HCT116 (cell line): Measurements from ENCODE around the gene SP7. TPM values are rescaled to one million over a fixed set of nuclear protein-coding genes. Genes with fewer than 3 reads are reported as not detected.

Experiments used
- ATAC-seq: fragments of 200-7000 bp; cut with Tn5 transposase; 2 replicates; pipeline ENCODE4 v1.9.1; 2020; ENCODE audit warnings: mild to moderate bottlenecking, moderate library complexity
- BruUV-seq: library from RNA; stranded (reverse); fragments of 400-500 nt; replicated peaks from 2 replicates; lab custom pipeline; 2021; lab: Mats Ljungman, UMichigan
- CTCF ChIA-PET: fragments of 300-600 bp; sonication (Branson Sonifier 250); formaldehyde crosslinking; loops from one replicate; lab custom pipeline; 2021; ENCODE audit warnings: antibody characterized with exemption; lab: Charles Lee
- POLR2A ChIA-PET: fragments of 300-600, 350-600 bp; sonication (Branson Sonifier 250); formaldehyde crosslinking; loops from one replicate; lab custom pipeline; 2021; ENCODE audit warnings: antibody characterized with exemption; lab: Charles Lee
- RAD21 ChIA-PET, 2 experiments: fragments of 300-600 bp; sonication (Branson Sonifier 250); formaldehyde crosslinking; loops; one replicate each; lab custom pipeline; 2023; ENCODE audit warnings: low total read pairs in 2 of 2; ENCODE audit not compliant: uncharacterized antibody in 2 of 2, unreplicated experiment in 2 of 2, low non-redundant PET in 1 of 2; lab: Charles Lee
- DNase-seq: peaks from one replicate; pipeline ENCODE4 v3.0.0-alpha.2; 2010; ENCODE audit warnings: low read depth, low spot score
- H2AFZ ChIP-seq: fragments of 200-600 bp; shearing (Covaris generic), sonication (generic); 2 replicates; pipeline ENCODE4 v1.6.1; 2017; ENCODE audit warnings: low read depth, mixed run types, mixed read lengths, antibody characterized with exemption, low read length; ENCODE audit not compliant: poor library complexity, severe bottlenecking
- H3K27ac ChIP-seq: 2 replicates; pipeline ENCODE4 v1.5.1; 2012; ENCODE audit warnings: low read depth, low read length
- H3K27me3 ChIP-seq: fragments of 200-600 bp; sonication (generic); 2 replicates; pipeline ENCODE4 v1.6.1; 2016; ENCODE audit warnings: mixed run types, low read length, mixed read lengths; ENCODE audit not compliant: insufficient read depth
- H3K36me3 ChIP-seq, 2 experiments: fragments of 200-500 bp in 1 of 2; fragments of 200-600 bp in 1 of 2; sonication (Bioruptor generic) in 1 of 2; sonication (generic) in 1 of 2; 2 replicates each; pipeline versions ENCODE4 v1.5.1 to v1.6.1; 2014 to 2016; ENCODE audit warnings: low read length in 2 of 2, inconsistent platforms in 1 of 2, mixed read lengths in 1 of 2, mixed run types in 1 of 2; ENCODE audit not compliant: insufficient read depth in 2 of 2, control insufficient read depth in 1 of 2
- H3K4me1 ChIP-seq, 2 experiments: fragments of 200-600 bp in 1 of 2; sonication (generic) in 1 of 2; 2 replicates each; pipeline versions ENCODE4 v1.5.1 to v1.6.1; 2012 to 2017; ENCODE audit warnings: low read length in 2 of 2, inconsistent platforms in 1 of 2, mild to moderate bottlenecking in 1 of 2, mixed read lengths in 1 of 2, mixed run types in 1 of 2, moderate library complexity in 1 of 2; ENCODE audit not compliant: insufficient read depth in 2 of 2, control insufficient read depth in 1 of 2
- H3K4me2 ChIP-seq: fragments of 200-600 bp; sonication (generic); 2 replicates; pipeline ENCODE4 v1.6.1; 2017; ENCODE audit warnings: mixed run types, low read length, mixed read lengths
- H3K4me3 ChIP-seq, 2 experiments: fragments of 200-600 bp in 1 of 2; sonication (generic) in 1 of 2; replicated peaks in 1 of 2; 2 replicates each; pipeline ENCODE4 v1.5.1; 2011 to 2016; ENCODE audit warnings: low read length in 2 of 2, control low read depth in 1 of 2, low read depth in 1 of 2, mild to moderate bottlenecking in 1 of 2, mixed read lengths in 1 of 2, mixed run types in 1 of 2
- H3K79me2 ChIP-seq: fragments of 200-600 bp; sonication (generic); 2 replicates; pipeline ENCODE4 v1.6.1; 2017; ENCODE audit warnings: mild to moderate bottlenecking, mixed run types, low read length, moderate library complexity, mixed read lengths; ENCODE audit not compliant: insufficient read depth
- H3K9ac ChIP-seq: fragments of 200-600 bp; sonication (generic); 2 replicates; pipeline ENCODE4 v1.6.1; 2016; ENCODE audit warnings: low read length, mixed read lengths
- H3K9me2 ChIP-seq: fragments of 200-600 bp; sonication (generic), shearing (Covaris generic); 2 replicates; pipeline ENCODE4 v1.6.1; 2017; ENCODE audit warnings: mixed run types, mild to moderate bottlenecking, moderate library complexity; ENCODE audit not compliant: insufficient read depth
- H3K9me3 ChIP-seq, 2 experiments: fragments of 200-500 bp in 1 of 2; fragments of 200-600 bp in 1 of 2; sonication (Bioruptor generic) in 1 of 2; sonication (generic) in 1 of 2; 2 replicates each; pipeline ENCODE4 v1.6.1; 2014 to 2017; ENCODE audit warnings: low read length in 2 of 2, mixed read lengths in 2 of 2, inconsistent platforms in 1 of 2, low read depth in 1 of 2, mild to moderate bottlenecking in 1 of 2, mixed run types in 1 of 2, moderate library complexity in 1 of 2; ENCODE audit not compliant: control insufficient read depth in 1 of 2, insufficient read depth in 1 of 2
- H4K20me1 ChIP-seq: fragments of 200-600 bp; sonication (generic), shearing (Covaris generic); 2 replicates; pipeline ENCODE4 v1.6.1; 2017; ENCODE audit warnings: mixed run types, mild to moderate bottlenecking, moderate library complexity; ENCODE audit not compliant: insufficient read depth
- CBX3 ChIP-seq: IDR thresholded peaks from 2 replicates; pipeline ENCODE4 v1.6.1; 2012; ENCODE audit warnings: low read depth
- FOSL1 ChIP-seq: IDR thresholded peaks from 2 replicates; pipeline ENCODE4 v1.6.1; 2012; ENCODE audit warnings: low read depth
- JUND ChIP-seq: IDR thresholded peaks from 2 replicates; pipeline ENCODE4 v1.6.1; 2012
- MAX ChIP-seq: IDR thresholded peaks from 2 replicates; pipeline ENCODE4 v1.6.1; 2012
- POLR2A ChIP-seq: IDR thresholded peaks from 2 replicates; pipeline ENCODE4 v1.7.0; 2011; ENCODE audit warnings: borderline replicate concordance; ENCODE audit not compliant: insufficient read depth, insufficient read length; ENCODE audit errors: extremely low read depth
- POLR2AphosphoS5 ChIP-seq: IDR thresholded peaks from 2 replicates; pipeline ENCODE4 v1.6.1; 2011; ENCODE audit warnings: mild to moderate bottlenecking, low read depth, low read length, moderate library complexity
- REST ChIP-seq: IDR thresholded peaks from 2 replicates; pipeline ENCODE4 v1.6.1; 2012; ENCODE audit warnings: low read depth
- SIN3A ChIP-seq: IDR thresholded peaks from 2 replicates; pipeline ENCODE4 v1.6.1; 2012; ENCODE audit warnings: low read depth
- SP1 ChIP-seq: IDR thresholded peaks from 2 replicates; pipeline ENCODE4 v1.6.1; 2012; ENCODE audit warnings: low read depth
- SRF ChIP-seq: IDR thresholded peaks from 2 replicates; pipeline ENCODE4 v1.6.1; 2012; ENCODE audit warnings: low read depth
- TCF7L2 ChIP-seq: IDR thresholded peaks from 2 replicates; pipeline ENCODE4 v1.7.0; 2011; ENCODE audit warnings: borderline replicate concordance, inconsistent platforms; ENCODE audit not compliant: insufficient read depth, insufficient read length; ENCODE audit errors: extremely low read depth
- ZBTB33 ChIP-seq: IDR thresholded peaks from 2 replicates; pipeline ENCODE4 v1.6.1; 2011; ENCODE audit warnings: mild to moderate bottlenecking, low read length, moderate library complexity; ENCODE audit not compliant: insufficient replicate concordance; ENCODE audit errors: extremely low read depth
- ZFX ChIP-seq: fragments of 450-650 bp; IDR thresholded peaks from 2 replicates; pipeline ENCODE4 v1.6.1; 2017
- intact Hi-C: fragments of 100-400 bp; cut with micrococcal nuclease; formaldehyde crosslinking; loops from 2 replicates; pipeline ENCODE4 v1.10.0; 2022
- total RNA-seq: library from RNA; stranded (reverse); gene quantifications from one replicate; pipeline ENCODE4 v1.2.1, GENCODE V29; 2021; ENCODE audit not compliant: unreplicated experiment

SP7 gene
- total RNA-seq, 1 experiment from 2014 or later = not detected

GRCh38 chr12:53325511-53326061 is 10.6 kb downstream of the SP7 start:
- Histone ChIP-seq H3K4me2 (peak overlapping the region; percentile 89), H4K20me1 (no peaks in the 10 kb centered on the region), H3K9me2 (no peaks in the 10 kb centered on the region), H3K27me3 (no peaks in the 10 kb centered on the region), H3K9ac (peak overlapping the region; percentile 79), H3K79me2 (peaks cover 3% of the 10 kb centered on the region; the same call in 1 of the 2 replicates), H2AFZ (no peak overlapping the region), H3K4me1 (peaks cover 19 to 47% of the 10 kb centered on the region in 2 experiments), H3K4me3 (peak overlapping the region; percentile 56 to 61), H3K9me3 (no peaks in the 10 kb centered on the region), H3K27ac (peak overlapping the region; percentile 79), H3K36me3 (no peaks in the 10 kb centered on the region)
- no peak for ATAC-seq
- no TSS peak for BruUV-seq
- CTCF ChIA-PET = interaction anchor here (0.7 to 2.7 kb wide), 7 partner anchors 20 to 196 kb away, joined by 3 to 7 read pairs (median 5); partner anchors contain the start of gene TARBP2
- intact Hi-C loops = loop anchor here (2.0 to 10.0 kb wide), 2 partner anchors 55 to 349 kb away; partner anchors contain the start of genes ATP5MC2 and SP1
- DNase-seq = no peak
- TF ChIP-seq FOSL1 (no peak), CBX3 (no peak), JUND (no peak), ZFX (0 out of 2 replicates have a peak, but pooled peaks have one; percentile 1), REST (no peak), POLR2AphosphoS5 (no peak), SP1 (no peak), POLR2A (no peak), MAX (no peak), ZBTB33 (no peak), SIN3A (no peak), TCF7L2 (peak; percentile 33), SRF (no peak)
- POLR2A ChIA-PET = interaction anchor here (1.1 to 2.1 kb wide), 3 partner anchors 54 to 175 kb away, joined by 3 to 6 read pairs (median 6); partner anchors contain the start of genes SP1 and TARBP2
- RAD21 ChIA-PET = interaction anchor here (0.9 to 1.0 kb wide), 3 partner anchors 19 to 23 kb away, joined by 3 to 4 read pairs (median 3); no protein-coding TSS in a partner anchor
